SK-N-SH (cell line): ENCODE results near the gene ARMH2. TPM values are rescaled to one million over a fixed set of nuclear protein-coding genes. Genes with fewer than 3 reads are reported as not detected.

Experiments used
- CTCF ChIA-PET: fragments of 300-600, 350-600 bp; formaldehyde crosslinking; extraction: SDS; loops from one replicate; lab custom pipeline; 2021; lab: Yijun Ruan, JAX
- POLR2A ChIA-PET: fragments of 350-600 bp; sonication (Branson Sonifier 250); formaldehyde crosslinking; extraction: SDS; loops from one replicate; lab custom pipeline; 2020; ENCODE audit warnings: antibody characterized with exemption, inconsistent platforms; lab: Yijun Ruan, JAX
- DNase-seq: peaks from one replicate; pipeline ENCODE4 v3.0.0; 2012
- H2AFZ ChIP-seq: fragments of 200-600 bp; sonication (generic); 2 replicates; pipeline ENCODE4 v1.8.1; 2016; ENCODE audit warnings: antibody characterized with exemption, mild to moderate bottlenecking, low read depth
- H3F3A ChIP-seq: fragments of 200-600 bp; sonication (generic); replicated peaks from 2 replicates; pipeline ENCODE3; 2016; ENCODE audit warnings: antibody characterized with exemption, mild to moderate bottlenecking; ENCODE audit not compliant: insufficient read depth
- H3K27ac ChIP-seq, 2 experiments: fragments of 200-500 bp in 1 of 2; fragments of 200-600 bp in 1 of 2; sonication (Bioruptor generic) in 1 of 2; sonication (generic), shearing (Covaris generic) in 1 of 2; 2 replicates each; pipeline versions ENCODE4 v1.5.1 to v1.6.1; 2014 to 2016; ENCODE audit warnings: low read depth in 2 of 2, inconsistent platforms in 1 of 2, low read length in 1 of 2, mild to moderate bottlenecking in 1 of 2, mixed read lengths in 1 of 2
- H3K27me3 ChIP-seq: fragments of 200-600 bp; sonication (generic), shearing (Covaris generic); 2 replicates; pipeline ENCODE4 v1.6.1; 2016; ENCODE audit warnings: mixed run types; ENCODE audit not compliant: insufficient read depth
- H3K36me3 ChIP-seq, 2 experiments: fragments of 200-500 bp in 1 of 2; fragments of 200-600 bp in 1 of 2; sonication (Bioruptor generic) in 1 of 2; sonication (generic) in 1 of 2; replicated peaks in 1 of 2; 2 replicates each; pipeline versions ENCODE3 to v1.5.1; 2014 to 2016; ENCODE audit warnings: low read length in 1 of 2, mild to moderate bottlenecking in 1 of 2; ENCODE audit not compliant: insufficient read depth in 2 of 2, control insufficient read depth in 1 of 2
- H3K4me1 ChIP-seq, 2 experiments: fragments of 200-500 bp in 1 of 2; fragments of 200-600 bp in 1 of 2; sonication (Bioruptor generic) in 1 of 2; sonication (generic), shearing (Covaris generic) in 1 of 2; 2 replicates each; pipeline versions ENCODE4 v1.5.1 to v1.6.1; 2014 to 2016; ENCODE audit warnings: low read depth in 1 of 2, low read length in 1 of 2, mixed run types in 1 of 2; ENCODE audit not compliant: insufficient read depth in 2 of 2, control insufficient read depth in 1 of 2
- H3K4me2 ChIP-seq: fragments of 200-600 bp; sonication (generic), shearing (Covaris generic); 2 replicates; pipeline ENCODE4 v1.6.1; 2017; ENCODE audit warnings: mixed run types
- H3K4me3 ChIP-seq, 2 experiments: fragments of 200-500 bp in 1 of 2; fragments of 200-600 bp in 1 of 2; sonication (Bioruptor generic) in 1 of 2; sonication (generic), shearing (Covaris generic) in 1 of 2; 2 replicates each; pipeline versions ENCODE4 v1.5.1 to v1.8.1; 2014 to 2016; ENCODE audit warnings: low read depth in 2 of 2, inconsistent platforms in 1 of 2, low read length in 1 of 2, mild to moderate bottlenecking in 1 of 2, mixed read lengths in 1 of 2, moderate library complexity in 1 of 2
- H3K79me2 ChIP-seq: fragments of 200-600 bp; sonication (generic); 2 replicates; pipeline ENCODE4 v1.8.1; 2017; ENCODE audit warnings: mild to moderate bottlenecking; ENCODE audit not compliant: insufficient read depth
- H3K9ac ChIP-seq: fragments of 200-600 bp; sonication (generic); 2 replicates; pipeline ENCODE4 v1.6.1; 2017; ENCODE audit warnings: mixed run types
- H3K9me2 ChIP-seq: fragments of 200-600 bp; sonication (generic); 2 replicates; pipeline ENCODE4 v1.6.1; 2017; ENCODE audit warnings: mixed run types
- H3K9me3 ChIP-seq: fragments of 200-600 bp; sonication (generic); 2 replicates; pipeline ENCODE4 v1.6.1; 2017; ENCODE audit warnings: mixed run types, mild to moderate bottlenecking, moderate library complexity
- H4K20me1 ChIP-seq: fragments of 200-600 bp; sonication (generic); 2 replicates; pipeline ENCODE4 v1.6.1; 2017; ENCODE audit warnings: mild to moderate bottlenecking, mixed run types; ENCODE audit not compliant: insufficient read depth
- ELF1 ChIP-seq: IDR thresholded peaks from 2 replicates; pipeline ENCODE4 v1.4.0; 2012
- EP300 ChIP-seq, 2 experiments: IDR thresholded peaks; 2 replicates each; pipeline versions ENCODE4 v1.4.0 to v1.6.1; 2012; ENCODE audit warnings: borderline replicate concordance in 1 of 2, low read depth in 1 of 2, low read length in 1 of 2
- FOSL2 ChIP-seq: IDR thresholded peaks from 2 replicates; pipeline ENCODE4 v1.4.0; 2012; ENCODE audit warnings: low read depth, mild to moderate bottlenecking, moderate library complexity, borderline replicate concordance
- FOXJ3 ChIP-seq: sonication (generic); formaldehyde crosslinking; IDR thresholded peaks from 2 replicates; pipeline ENCODE4 v1.5.1; 2020; ENCODE audit warnings: mild to moderate bottlenecking, missing genetic modification reagents
- FOXM1 ChIP-seq: IDR thresholded peaks from 2 replicates; pipeline ENCODE4 v1.4.0; 2012; ENCODE audit warnings: low read depth, mild to moderate bottlenecking
- JUND ChIP-seq: IDR thresholded peaks from 2 replicates; pipeline ENCODE4 v1.4.0; 2012
- MEF2A ChIP-seq: IDR thresholded peaks from 2 replicates; pipeline ENCODE4 v1.4.0; 2012; ENCODE audit warnings: low read depth, borderline replicate concordance
- MXI1 ChIP-seq: IDR thresholded peaks from 2 replicates; pipeline ENCODE4 v1.6.1; 2012; ENCODE audit warnings: mild to moderate bottlenecking, low read depth, low read length, improper control_type of control experiment
- NFIC ChIP-seq: IDR thresholded peaks from 2 replicates; pipeline ENCODE4 v1.4.0; 2012; ENCODE audit warnings: borderline replicate concordance
- RAD21 ChIP-seq: IDR thresholded peaks from 2 replicates; pipeline ENCODE4 v1.6.1; 2012; ENCODE audit warnings: mild to moderate bottlenecking, low read length
- SMC3 ChIP-seq: IDR thresholded peaks from 2 replicates; pipeline ENCODE4 v1.6.1; 2012; ENCODE audit warnings: low read depth, low read length, improper control_type of control experiment
- TCF12 ChIP-seq: IDR thresholded peaks from 2 replicates; pipeline ENCODE4 v1.4.0; 2012
- TEAD4 ChIP-seq: IDR thresholded peaks from 2 replicates; pipeline ENCODE4 v1.4.0; 2012; ENCODE audit warnings: mild to moderate bottlenecking, borderline replicate concordance; ENCODE audit not compliant: insufficient read depth
- YY1 ChIP-seq: IDR thresholded peaks from 2 replicates; pipeline ENCODE4 v1.4.0; 2012; ENCODE audit warnings: low read depth, mild to moderate bottlenecking
- WGBS: methylation state at CpG from one replicate; pipeline ENCODE4 v1.1.6; 2017; ENCODE audit warnings: low lambda C conversion rate; 5-methylcytosine and 5-hydroxymethylcytosine counted together
- polyA plus RNA-seq, 3 experiments: library from polyadenylated mRNA; depleted of rRNA; stranded (reverse); fragments of >200 nt; gene quantifications; 2 replicates each; pipeline ENCODE4 v1.2.3, GENCODE V29; 2012
- TF ChIP-seq, protein P1 (sequence below): IDR thresholded peaks from 2 replicates; pipeline ENCODE4; 2012

ARMH2 gene
- polyA plus RNA-seq, 1 of the 3 experiments (the other 2 are of a cell fraction), result not detected

DNA sequence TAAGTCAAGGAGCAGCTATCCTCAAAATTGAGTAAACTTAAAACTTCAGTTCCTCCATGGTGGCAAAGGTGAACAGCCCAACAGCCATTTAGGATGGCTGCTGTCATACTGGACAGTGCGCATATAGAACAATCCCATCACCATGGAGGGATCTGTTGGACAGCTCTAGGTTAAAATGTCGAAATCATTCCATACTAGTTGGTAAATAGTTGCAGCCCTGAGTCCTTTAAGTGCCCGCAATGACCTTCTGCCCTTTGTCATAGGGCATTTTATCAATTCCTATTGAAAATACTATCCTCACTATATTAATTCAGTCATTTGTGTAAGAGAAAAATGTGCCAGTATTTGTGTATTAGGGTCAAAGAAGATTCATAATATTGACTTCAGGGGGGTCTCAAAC lies 8.9 kb upstream of the ARMH2 start (continued):
- TF ChIP-seq ELF1 (no peak), MEF2A (no peak), SMC3 (no peak), MXI1 (no peak), FOXJ3 (CRISPR knock-in tag) (no peak), RAD21 (no peak), NFIC (no peak), TEAD4 (no peak), JUND (no peak)

DNA sequence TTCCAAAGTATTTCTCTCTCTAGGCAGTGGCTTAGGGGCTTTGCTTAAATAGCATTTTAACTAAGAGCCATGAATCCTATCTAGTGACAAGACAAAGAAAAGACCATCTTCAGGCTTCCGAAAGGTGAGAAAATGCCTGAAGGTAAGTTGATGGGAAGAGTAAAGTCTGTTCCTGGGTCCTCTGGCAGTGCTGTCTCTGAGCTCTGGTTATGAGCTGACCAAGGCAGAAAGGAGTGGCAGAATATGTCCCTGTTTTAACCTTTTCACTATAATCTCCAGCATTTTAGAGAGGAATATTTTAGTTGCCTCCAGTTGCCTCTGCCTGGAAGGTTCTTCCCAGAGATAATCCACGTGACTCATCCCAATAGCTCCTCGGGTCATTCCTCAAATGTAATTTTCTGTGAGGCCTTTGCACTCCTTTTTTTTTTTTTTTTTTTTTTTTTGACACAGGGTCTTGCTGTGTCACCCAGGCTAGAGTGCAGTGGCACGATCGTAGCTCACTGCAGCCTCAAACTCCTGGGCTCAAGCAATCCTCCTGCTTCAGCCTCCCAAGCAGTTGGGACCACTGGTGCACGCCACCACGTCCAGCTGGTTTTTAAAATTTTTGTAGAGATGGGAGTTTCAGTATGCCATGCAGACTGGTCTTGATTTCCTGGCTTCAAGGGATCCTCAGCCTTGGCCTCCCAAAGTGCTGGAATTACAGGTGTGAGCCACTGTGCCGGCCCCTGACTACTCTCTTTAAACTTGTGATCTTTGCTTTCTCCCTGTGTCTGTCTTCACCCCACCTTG lies 3.7 kb upstream of the ARMH2 start:
- WGBS, result 80% methylated on average over 8 of the region's 8 CpGs
- no peak for DNase-seq

DNA sequence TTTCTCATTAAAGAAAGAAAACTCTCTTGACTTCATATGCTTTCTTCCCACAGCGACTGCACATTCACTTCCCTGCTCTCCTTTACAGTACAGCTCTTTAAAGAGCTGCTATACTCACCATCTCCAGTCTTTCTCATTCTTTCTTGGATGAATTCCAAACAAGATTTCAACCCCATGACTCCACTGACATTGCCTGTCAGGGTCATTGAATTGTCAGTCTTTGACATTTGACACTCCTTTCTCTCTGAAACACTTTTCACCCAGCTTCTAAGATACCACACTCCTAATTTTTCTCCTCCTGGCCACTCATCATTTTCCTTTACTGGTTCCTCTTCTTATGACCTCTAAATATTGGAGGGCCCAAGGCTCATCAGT lies 811 bp upstream of the ARMH2 start:
- no peak for TF ChIP-seq EP300 (IDR thresholded peaks at IDR 0.05; ENCODE audit: borderline replicate concordance in 1 of 2, low read depth in 1 of 2, low read length in 1 of 2)
- no peak for TF ChIP-seq FOXM1
- TF ChIP-seq, protein P1, sequence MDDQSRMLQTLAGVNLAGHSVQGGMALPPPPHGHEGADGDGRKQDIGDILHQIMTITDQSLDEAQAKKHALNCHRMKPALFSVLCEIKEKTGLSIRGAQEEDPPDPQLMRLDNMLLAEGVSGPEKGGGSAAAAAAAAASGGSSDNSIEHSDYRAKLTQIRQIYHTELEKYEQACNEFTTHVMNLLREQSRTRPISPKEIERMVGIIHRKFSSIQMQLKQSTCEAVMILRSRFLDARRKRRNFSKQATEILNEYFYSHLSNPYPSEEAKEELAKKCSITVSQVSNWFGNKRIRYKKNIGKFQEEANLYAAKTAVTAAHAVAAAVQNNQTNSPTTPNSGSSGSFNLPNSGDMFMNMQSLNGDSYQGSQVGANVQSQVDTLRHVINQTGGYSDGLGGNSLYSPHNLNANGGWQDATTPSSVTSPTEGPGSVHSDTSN, result peak; percentile 58
- TF ChIP-seq NFIC, result no peak; the same call in 1 of the 2 replicates
- peak; percentile 33 for TF ChIP-seq TCF12
- Histone ChIP-seq H3K27ac (no peak overlapping the region), H2AFZ (no peak overlapping the region), H3K9me3 (no peaks in the 10 kb centered on the region), H3K27me3 (no peaks in the 10 kb centered on the region), H3K4me3 (no peak overlapping the region), H3K4me1 (peaks cover 0 to 3% of the 10 kb centered on the region in 2 experiments; a peak in 1 of 4 replicates), H4K20me1 (no peaks in the 10 kb centered on the region), H3K9me2 (no peaks in the 10 kb centered on the region), H3K4me2 (no peak overlapping the region), H3K9ac (no peak overlapping the region), H3F3A (peaks cover 4% of the 10 kb centered on the region), H3K36me3 (no peaks in the 10 kb centered on the region), H3K79me2 (no peaks in the 10 kb centered on the region)
- ChIA-PET CTCF (no interaction called here), POLR2A (no interaction called here)
- WGBS, result 80% methylated on average over 1 of the region's 1 CpG
- no peak for DNase-seq

More for the DNA sequence above, 3.7 kb upstream of the ARMH2 start:
- Histone ChIP-seq H2AFZ (no peak overlapping the region), H3K27ac (peak overlapping the region in 1 of 2 experiments; percentile 31; a peak in 1 of 4 replicates), H3K79me2 (no peaks in the 10 kb centered on the region), H3K9me2 (no peaks in the 10 kb centered on the region), H4K20me1 (no peaks in the 10 kb centered on the region), H3K9me3 (no peaks in the 10 kb centered on the region), H3K4me2 (no peak overlapping the region), H3K9ac (no peak overlapping the region), H3F3A (peaks cover 4% of the 10 kb centered on the region), H3K4me1 (no peaks in the 10 kb centered on the region; a peak in 1 of 4 replicates), H3K4me3 (no peak overlapping the region), H3K36me3 (no peaks in the 10 kb centered on the region), H3K27me3 (no peaks in the 10 kb centered on the region)
- ChIA-PET POLR2A (no interaction called here), CTCF (no interaction called here)
- 0 out of 2 replicates have a peak, but pooled peaks have one; percentile 1 for TF ChIP-seq FOSL2
- TF ChIP-seq YY1, result no peak
